GM18907 (cell line): ENCODE data around the gene GLUL.
"Not testable (repeated sequence)": the region's sequence is repeated elsewhere in the genome, so short reads cannot be mapped to it uniquely, and the experiment has no call there.

Experiments used
- ATAC-seq: cut with Tn5 transposase; IDR thresholded peaks from one replicate; pipeline ENCODE4 v1.9.1; 2021; ENCODE audit warnings: mild to moderate bottlenecking, moderate library complexity; ENCODE audit not compliant: unreplicated experiment

The GLUL gene

DNA sequence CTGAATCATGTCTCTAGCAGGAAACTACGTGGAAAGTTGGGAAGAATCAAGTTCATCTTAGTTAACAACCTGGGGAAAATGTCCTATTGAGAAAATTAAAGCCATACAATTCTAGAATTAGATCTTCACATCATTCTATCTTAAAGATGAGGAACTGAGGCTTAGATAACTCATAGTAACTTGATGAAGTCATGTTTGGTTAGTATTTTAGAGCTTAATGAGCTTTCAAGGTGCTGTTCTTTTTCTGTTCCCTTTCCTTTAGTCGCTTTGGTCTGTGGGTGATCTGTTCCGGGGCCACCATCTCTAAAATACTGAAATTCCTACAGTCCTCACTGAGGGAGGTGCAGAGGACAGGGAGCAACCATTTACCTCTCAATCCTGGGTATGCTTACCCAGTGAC is 4.3 kb upstream of the GLUL start:
- ATAC-seq = no peak

DNA sequence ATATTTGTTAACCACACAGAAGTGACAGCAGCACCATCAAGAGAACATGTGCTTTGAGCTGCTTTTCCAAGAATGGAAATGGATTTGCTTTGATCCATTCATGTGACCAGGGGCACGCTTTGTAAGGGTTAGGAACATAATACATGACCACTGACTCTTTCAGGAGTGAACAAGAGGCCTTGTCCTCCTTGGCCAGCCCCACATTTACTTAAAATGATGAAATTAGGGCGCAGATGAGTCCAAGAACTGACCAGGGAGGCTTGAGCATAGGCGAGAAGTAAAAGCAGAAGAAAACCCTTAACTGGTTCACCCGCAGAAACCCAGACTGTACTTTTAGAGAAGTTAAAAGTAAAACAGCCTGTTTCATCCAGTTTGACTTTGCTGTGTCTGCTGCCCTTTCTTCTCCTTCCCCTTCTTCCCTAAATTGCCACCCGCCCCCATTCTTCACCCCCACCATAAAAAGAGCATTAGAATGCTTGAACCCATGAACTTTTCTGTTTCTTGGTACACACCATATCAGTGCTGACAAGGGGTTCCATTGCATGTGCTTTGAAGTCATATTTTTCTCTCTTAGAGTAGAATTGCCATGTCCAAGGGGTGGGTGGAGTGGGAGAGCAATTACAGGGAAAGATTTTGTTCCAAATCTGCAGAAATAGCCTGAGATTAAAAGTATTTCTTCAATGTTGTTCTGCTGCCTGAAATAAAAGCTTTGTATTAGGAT is 2.6 kb upstream of the GLUL start:
- ATAC-seq = no peak

DNA sequence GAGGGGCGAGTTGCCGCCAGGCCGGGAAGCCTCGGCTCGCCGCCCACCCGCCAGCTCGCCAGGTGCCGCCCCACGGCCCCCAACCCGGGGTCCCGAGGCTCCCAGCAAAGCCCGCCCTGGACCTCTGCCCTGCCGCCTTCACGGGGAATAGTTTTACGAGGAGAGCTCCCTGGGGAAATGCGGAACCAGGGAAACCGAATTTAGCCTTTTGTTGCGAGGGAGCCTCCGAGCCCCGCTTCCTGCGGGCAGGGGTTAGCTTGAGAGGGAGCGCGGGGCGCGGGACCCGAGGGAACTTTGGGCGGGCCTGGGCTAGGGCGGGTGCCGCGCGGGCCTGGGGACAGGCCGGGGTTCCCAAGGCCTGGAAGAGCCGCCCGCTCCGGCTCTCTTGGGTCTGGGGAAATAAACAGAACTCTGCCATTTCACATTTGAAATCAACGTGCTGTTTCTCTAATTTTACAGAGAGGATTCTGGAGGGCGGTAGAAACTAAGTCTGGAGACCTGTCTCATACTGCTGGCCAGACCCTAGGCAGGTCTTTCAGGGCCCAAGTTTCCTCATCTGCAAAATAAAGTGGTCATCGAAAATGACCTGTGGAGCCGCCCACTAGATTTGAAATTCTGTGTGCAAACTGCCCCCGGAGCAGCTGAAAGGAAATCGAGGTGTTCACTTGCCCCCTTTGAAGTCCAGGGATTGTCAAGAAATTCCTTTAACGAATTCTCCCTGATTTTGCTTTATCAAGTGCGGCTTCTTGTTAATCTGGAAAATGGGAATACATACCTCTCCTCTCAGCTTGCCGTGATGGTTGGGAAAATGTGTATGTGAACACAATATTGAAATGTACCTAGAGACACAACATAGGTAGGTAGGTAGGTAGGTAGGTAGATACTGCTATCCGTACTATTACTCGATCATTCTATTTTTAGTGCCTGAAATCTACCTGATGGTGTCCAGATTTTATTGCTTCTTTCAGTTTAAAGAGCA is 749 bp upstream of the GLUL start:
- ATAC-seq = peak; percentile 17

DNA sequence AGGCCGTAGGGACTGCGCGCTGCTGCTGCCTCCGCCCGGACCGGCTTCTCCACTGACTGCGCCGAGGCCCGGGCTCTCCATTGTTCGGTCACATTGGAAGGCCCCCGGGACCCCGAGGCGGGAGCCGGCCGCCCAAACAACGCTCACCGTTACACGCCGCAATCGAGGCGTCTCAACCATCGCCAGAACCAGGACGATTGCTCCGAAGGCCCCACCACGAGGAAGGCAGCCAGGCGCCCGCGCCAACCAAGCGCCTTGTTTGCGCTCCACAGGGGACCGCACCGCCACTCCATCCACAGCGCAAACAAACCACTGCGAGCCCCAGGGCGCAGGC is 595 bp downstream of the GLUL start:
- ATAC-seq = no peak

DNA sequence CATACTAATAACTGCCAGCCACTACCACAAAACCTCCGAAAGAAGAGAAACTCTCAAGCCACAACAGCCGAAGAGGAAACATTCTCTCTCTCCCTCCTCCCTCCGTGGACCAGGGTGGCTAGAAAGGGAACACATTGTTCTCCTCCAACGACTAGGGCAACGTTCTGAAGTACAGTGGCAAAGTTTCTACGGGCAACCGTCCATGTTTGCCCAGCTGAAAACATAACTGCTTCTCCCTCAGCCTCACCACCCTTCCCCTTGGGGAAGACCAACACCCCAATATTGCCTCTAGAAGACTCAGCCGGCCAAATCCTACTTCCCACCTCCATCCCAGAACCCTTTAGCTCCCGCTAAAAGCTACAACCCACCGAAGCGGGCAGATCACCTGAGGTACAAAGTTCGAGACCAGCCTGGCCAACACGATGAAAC is 2.0 kb downstream of the GLUL start:
- no peak for ATAC-seq

DNA sequence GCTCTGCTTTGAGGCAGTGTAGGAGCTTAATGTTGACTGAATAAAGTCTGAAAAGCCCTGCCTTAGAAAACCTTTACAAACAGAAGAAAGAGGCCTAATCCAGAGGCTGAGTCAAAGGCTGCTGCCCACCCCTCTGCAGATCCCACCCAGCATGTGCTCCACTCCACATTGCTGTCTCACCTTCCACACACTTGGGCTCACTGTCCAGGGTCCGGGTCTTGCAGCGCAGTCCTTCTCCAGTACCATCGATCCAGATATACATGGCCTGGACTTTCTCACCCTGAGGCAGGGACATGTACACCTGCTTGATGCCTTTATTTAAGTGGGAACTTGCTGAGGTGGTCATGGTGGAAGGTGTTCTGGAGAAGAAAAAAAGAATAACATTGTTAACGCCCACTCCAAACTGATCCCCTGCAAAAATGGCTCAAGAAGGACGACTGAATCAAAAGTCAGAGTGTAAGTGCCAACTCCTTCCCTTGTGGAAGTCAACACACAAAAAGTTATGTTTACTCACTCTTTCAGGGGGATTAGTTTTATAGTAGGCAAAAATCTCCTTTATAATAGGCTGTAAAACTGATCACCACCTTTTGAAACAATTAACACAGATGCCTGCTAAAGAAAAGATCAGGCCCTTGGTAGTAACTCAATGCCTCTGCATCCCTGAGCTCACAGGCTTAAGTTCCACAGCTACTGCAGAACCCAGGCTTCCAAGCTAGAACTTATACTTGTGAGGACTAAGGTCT is 3.0 kb downstream of the GLUL start:
- ATAC-seq = no peak

DNA sequence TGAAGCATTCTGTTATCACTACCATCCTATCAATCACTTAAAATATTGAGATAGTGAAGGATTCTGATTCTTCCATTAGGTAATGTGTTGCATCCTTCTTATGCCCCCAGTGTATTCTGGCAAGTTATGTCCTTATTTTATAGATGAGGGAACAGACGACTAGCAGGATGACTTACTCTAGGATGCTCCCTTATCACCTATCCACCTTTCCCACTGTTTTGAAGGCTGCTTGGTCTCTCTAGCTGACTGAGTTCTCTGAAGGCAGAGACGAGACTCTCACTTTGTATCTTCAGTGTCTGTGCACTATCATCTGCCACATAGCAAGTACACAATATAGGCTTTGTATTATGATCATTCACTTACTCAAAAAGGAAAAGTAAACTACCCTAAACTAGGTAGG is 4.0 kb downstream of the GLUL start:
- ATAC-seq = no peak

DNA sequence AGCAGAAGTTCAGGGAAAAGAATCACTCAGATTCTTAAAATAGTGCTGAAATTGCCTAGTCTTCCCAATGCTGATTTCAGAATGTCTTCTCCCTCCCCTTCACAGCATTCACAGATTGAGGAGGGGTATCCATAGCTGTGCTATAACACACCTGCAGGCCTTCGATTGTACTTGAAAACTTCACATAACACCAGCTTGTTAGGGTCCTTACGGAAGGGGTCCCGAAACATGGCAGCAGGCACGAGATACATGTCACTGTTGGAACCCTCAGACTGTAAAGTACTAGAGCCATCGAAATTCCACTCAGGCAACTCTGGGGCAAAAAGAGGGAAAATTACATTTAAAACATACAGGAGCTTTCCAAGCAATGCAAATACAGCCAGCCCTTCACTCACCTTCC is 4.6 kb downstream of the GLUL start:
- no peak for ATAC-seq

DNA sequence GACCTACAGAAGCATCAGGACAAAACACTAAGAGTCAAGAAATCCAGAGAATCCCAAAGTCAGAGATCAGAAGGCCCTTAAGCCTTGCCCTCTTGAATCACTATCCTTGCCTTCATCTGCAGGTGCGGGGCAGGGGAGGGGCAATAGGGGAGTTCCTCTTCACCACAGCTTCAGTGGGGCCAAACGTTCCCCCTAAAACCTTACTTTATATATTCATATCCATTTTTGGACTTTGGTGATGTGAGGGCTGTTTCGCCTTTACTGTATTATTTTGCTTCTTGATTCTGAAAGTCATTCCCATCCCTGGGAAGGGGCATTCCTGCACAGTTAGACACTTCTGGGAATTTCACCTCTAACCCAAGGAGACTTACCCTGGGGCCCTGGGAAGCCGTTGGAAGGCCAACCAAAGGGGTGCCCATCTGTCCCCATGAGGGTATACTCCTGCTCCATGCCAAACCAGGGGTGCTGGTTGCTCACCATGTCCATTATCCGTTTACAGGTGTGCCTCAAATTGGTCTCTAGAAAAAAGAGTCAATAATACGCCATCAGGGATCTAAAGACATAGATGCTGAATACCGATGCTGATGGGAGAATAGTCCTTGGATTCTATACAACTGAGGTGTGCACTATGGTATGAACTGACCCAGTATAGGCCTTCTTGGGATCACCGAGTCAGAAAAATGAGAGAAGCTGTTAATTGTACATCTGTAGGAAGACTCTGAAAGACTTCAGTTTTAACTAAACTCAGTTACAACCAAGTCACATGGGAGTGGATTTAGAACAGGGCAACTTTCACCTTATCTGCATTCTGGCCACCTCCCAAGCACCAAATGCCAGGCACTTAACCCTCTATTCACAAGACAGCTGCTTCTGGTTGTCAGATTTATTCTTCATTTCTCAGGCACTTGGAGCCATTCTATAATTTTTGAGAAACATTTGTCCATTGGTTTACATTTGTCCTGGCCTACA is 5.4 kb downstream of the GLUL start:
- no peak for ATAC-seq

DNA sequence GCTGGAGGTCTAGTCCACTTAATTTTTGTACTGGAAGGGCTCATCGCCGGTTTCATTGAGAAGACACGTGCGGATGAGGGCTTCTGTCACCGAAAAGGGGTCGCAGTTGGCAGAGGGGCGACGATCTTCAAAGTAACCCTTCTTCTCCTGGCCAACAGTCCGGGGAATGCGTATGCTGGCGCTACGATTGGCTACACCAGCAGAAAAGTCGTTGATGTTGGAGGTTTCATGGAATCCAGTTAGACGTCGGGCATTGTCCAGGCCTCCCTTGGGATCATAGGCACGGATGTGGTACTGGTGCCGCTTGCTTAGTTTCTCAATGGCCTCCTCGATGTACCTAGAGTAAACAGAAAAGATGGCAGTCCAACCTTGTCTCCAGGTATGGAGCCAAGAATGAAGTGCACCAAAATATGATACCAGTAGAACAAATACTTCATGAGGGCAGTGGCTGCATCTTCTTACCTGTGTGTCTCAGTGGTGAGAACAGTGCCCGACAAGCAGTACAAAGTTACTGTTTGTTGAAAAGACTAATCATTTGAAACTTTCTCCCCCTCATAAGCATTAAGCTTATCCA is 7.1 kb downstream of the GLUL start:
- ATAC-seq = no peak

DNA sequence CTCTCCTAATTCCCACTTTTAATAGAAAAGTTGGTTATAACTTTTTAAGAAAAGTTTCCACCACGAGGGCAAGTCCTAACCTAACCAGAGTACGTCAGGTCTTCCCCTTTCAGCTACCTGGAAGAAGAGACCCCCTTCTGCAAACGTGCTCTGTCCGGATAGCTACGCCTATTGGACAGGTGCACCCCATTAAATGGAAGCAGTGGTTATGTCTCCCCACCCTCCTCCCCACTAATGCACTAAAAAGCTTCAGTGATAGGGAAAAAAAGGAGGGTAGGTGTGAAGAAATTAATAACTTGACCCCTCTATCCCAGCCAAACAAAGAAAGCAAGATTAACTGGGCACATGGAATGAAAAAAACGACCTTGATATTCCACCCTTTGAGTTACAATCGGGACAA is 7.7 kb downstream of the GLUL start:
- ATAC-seq = no peak

DNA sequence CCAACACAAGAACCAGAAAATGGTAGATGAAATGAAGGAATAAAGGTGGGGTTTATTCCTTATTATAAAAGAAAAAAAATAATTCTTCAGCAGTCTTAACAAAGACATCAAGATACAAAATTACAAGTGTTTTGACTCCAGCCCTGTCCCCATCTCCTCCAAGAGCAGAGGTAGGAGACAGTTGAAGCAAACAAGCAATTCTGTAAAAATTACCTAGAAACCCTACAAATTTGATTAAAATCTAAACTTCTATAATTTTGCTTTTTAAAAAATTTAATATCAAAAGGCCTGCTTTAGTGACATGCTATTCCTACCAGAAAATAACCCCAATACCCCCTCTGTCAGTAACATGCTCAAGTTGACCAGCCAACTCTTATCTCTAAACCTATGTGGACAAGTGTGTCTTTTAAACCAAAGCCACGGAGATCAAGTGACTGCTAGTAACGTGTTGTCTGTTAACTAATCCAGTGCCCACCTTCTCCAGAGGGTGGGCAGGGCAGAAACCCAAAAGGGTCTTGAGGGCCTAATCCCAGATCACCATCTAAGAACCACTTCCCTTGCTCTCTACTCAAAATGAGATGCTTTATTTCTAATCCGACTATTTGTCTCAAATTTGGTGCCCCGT is 8.4 kb downstream of the GLUL start:
- ATAC-seq = no peak

DNA sequence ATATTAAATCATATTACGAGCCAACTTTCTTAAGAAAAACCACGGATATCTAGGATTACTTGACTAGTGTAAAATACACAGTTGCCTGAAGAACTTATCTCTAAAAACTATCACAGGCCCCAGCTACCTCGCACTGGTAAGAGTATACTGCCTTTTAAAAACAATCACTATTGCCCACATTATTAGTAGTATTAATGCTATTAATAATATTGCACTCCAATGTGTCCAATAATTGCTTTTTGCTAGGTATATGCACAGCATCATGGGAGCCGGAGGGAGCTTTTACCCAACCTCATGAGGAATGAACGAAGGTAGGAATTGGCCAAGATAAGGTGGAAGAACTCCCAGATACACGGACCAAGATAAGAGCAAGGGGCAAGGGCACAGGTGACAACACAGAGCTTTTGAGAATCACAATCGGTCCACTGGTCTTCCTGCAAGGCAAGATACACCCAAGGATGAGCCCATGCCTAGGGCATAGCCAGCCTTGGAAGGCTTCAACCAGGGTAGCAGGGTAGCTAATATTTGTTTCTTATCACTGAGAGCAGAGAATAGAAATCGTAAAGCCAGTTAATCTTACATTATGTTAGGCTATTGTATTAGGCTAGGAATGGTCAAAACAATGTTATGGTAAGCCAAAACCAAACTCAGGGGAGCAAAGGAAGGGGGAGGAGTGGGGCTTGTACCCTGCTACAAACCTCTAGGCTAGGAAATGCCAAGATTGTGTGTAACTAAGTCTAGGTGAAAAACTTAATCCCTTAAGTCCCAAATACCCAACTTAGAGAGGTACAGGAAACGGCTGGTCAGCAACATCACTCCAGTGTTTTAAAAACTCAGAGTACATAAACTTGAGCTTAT is 9.4 kb downstream of the GLUL start:
- ATAC-seq = no peak

DNA sequence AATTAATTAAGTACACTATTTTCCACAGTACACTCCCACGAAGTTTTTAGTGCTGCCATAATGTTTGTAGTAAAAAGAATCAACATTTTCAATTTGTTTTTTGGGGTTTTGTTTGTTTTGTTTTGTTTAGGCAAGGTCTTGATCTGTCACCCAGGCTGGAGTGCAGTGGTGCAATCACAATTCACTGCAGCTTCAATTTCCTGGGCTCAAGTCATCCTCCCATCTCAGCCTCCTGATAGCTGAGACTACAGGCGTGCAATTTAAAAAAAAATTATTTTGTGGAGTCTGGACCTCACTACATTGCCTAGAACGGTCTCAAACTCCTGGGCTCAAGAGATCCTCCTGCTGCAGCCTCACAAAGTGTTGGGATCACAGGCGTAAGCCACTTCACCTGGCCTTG is 11.4 kb downstream of the GLUL start:
- ATAC-seq = no peak

DNA sequence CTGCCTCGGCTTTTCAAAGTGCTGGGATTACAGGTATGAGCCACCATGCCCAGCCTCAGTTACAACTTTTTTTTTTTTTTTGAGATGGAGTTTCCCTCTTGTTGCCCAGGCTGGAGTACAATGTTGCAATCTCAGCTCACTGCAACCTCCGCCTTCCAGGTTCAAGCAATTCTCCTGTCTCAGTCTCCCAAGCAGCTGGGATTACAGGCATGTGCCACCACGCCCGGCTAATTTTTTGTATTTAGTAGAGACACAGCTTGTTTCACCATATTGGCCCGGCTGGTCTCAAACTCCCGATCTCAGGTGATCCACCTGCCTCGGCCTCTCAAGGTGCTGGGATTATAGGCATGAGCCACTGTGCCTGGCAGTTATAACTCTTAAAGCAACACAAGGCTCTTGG is 11.8 kb downstream of the GLUL start:
- ATAC-seq = not testable (repeated sequence)

DNA sequence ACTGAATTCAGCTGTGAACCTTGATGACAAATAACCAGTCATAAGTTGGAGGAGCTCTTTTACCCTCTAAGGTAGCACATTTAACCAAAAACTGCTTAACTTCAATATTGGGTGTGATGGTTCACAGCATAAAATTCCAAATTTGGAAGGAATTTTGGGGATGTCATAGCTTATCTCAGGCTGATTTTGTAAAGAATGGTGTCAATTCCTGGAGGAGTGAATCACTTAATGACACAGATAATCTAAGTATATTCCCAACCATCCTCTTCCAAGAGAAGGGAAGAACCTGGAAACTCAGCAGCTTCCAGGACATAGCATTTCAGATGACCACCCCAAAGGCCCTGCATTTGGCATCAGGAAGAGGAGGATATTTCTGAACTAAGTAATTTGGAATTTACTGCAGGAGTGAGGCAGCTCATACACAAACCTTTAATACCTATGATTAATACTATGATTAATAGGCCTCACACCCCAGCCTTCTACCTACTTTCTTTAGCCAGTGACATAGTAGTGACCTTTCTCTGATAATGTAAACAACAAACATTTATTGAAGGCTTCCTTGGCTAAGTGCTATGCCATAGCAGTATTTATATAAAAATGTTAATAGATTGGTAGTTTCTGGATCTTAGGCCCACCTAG is 14.5 kb downstream of the GLUL start:
- ATAC-seq = no peak

DNA sequence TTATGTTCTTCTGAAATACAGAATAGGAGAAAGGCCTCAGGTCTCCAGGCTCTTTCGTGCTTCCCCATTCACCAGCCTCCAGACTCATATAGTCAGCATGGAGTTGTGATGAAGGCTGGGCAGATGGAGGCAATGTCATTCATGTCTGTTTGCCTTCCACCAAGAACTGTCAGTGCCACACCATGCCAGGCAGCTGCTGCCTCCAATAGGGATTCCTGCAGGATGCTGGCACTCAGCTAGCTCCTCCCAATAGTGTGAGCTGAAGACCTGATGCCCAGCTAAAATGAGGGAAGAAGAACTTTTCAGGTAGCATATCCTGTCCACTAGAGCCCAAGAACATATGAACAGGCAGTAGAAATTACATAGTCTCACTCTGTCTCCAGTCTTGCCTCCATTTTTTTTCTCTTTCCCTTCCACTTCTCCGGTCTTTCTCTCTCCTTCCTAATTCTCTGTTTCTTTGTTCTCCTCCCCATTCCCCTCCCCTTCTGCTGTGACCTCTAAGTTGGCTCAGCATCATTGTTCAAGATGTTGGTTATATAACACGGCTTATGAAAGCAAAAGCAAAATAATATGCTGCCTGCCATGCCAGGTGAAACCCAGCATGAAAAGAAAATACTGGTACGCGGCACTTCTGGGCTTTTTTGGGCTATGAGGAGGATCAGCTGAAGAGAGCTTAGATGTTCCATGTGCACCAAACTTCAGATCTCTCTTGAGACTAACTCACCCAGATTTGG is 17.3 kb downstream of the GLUL start:
- no peak for ATAC-seq

DNA sequence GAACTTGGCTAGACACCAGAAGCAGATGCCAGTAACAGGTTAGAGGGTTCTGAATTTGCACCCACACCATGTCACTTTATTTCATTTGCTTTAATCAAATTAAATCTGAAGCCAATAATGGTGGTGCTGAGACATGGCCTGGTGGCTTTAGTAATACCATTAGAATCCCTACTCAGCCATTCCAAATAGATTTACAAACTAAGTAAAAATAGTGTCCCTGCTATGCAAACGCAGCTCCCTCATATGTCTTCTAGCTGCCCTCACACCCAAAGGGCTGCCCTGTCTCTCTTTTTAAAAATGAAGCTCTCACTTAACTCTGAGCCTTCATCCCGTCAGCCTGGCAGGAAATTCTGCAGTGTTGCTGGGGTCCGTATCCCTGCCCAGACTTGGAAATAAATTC is 21.1 kb downstream of the GLUL start:
- ATAC-seq = no peak
